ENCODE results near the gene GP1BA. TPM values are rescaled to one million over a fixed set of nuclear protein-coding genes. Genes with fewer than 3 reads are reported as not detected.

Gene GP1BA
- total RNA-seq, 4 donors from 2014 or later, result not detected

- Histone ChIP-seq H3K27me3 (no peaks in the 10 kb centered on the region), H3K36me3 (peaks cover 0 to 20% of the 10 kb centered on the region in 2 donors), H3K27ac (peak overlapping the region; percentile 88 to 95 (median 94)), H3K9me3 (no peaks in the 10 kb centered on the region), H3K4me1 (peaks cover 27 to 33% of the 10 kb centered on the region in 2 donors), H3K4me3 (no peak overlapping the region)
- DNase-seq (no peak), ATAC-seq (no peak)
- TF ChIP-seq, protein P1, sequence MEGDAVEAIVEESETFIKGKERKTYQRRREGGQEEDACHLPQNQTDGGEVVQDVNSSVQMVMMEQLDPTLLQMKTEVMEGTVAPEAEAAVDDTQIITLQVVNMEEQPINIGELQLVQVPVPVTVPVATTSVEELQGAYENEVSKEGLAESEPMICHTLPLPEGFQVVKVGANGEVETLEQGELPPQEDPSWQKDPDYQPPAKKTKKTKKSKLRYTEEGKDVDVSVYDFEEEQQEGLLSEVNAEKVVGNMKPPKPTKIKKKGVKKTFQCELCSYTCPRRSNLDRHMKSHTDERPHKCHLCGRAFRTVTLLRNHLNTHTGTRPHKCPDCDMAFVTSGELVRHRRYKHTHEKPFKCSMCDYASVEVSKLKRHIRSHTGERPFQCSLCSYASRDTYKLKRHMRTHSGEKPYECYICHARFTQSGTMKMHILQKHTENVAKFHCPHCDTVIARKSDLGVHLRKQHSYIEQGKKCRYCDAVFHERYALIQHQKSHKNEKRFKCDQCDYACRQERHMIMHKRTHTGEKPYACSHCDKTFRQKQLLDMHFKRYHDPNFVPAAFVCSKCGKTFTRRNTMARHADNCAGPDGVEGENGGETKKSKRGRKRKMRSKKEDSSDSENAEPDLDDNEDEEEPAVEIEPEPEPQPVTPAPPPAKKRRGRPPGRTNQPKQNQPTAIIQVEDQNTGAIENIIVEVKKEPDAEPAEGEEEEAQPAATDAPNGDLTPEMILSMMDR (IDR thresholded peaks at IDR 0.05 in 4 of 5, conservative IDR thresholded peaks at IDR 0.05 in 1 of 5), result no peak
- TF ChIP-seq POLR2A (IDR thresholded peaks at IDR 0.05), result no peak
- intact Hi-C loops (cut with DNase I; ENCODE audit: low total_unique reads), result no loop called here
- in situ Hi-C loops (cut with MboI; ENCODE audit: low sequenced_read_pairs in 4 of 4), result no loop called here
Measured at GRCh38 chr17:4965311-4965986, 33.4 kb downstream of the GP1BA start.

DNA sequence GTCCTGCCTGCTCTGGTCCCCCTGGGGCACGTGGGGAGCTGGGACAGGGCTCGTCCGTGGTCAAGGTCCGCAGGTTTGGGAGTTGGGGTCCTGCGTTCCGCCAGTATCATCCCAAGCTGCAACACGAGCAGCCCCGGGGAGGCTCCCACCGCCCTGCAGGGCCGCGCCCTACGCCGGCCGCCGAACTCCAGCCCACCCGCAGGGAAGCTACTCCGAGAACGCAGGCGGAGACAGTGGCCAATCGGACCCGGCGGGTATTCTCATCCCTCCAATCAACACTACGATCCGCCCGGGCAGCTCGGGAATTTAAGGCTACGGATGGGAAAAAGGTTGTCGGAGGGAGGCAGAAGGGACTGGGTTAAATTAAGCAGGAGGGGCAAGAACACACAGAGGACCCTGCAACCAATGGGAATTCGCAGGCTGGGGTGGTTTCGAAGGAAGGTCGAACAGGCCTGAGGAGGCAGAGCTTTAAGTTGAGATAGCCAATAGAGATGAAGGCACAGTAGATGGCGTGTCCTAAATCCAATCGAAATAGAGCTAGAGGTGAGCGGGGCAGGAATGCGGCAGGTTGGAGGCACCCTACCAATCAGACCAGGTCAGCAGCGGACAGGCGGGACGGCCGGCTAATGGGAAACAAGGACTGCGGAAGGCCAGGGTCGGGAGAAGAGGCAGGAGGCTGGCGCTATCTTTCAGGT is 34.9 kb downstream of the GP1BA start:
- in situ Hi-C loops (cut with MboI; ENCODE audit: low sequenced_read_pairs in 4 of 4), result no loop called here
- no peaks in the 10 kb centered on the region for H3K27me3 ChIP-seq
- intact Hi-C loops (cut with DNase I; ENCODE audit: low total_unique reads), result loop anchor here (1.0 to 2.0 kb wide), 3 partner anchors 18 to 26 kb away; partner anchors contain the start of genes CAMTA2, RNF167 and SLC25A11
- peak overlapping the region; percentile 70 to 87 (median 75) for H3K4me3 ChIP-seq
- peak overlapping the region; percentile 88 to 95 (median 94) for H3K27ac ChIP-seq
- peak; percentile 100 for DNase-seq
- peak; percentile 47 to 68 for TF ChIP-seq POLR2A (IDR thresholded peaks at IDR 0.05)
- TF ChIP-seq, protein P1 (IDR thresholded peaks at IDR 0.05 in 4 of 5, conservative IDR thresholded peaks at IDR 0.05 in 1 of 5), result peak in 1 of 5 experiments; percentile 3
- H3K36me3 ChIP-seq, result peaks cover 0 to 22% of the 10 kb centered on the region in 2 donors
- H3K9me3 ChIP-seq, result no peaks in the 10 kb centered on the region
- ATAC-seq, result peak; percentile 85 to 90
- H3K4me1 ChIP-seq, result peaks cover 27 to 34% of the 10 kb centered on the region in 2 donors

DNA sequence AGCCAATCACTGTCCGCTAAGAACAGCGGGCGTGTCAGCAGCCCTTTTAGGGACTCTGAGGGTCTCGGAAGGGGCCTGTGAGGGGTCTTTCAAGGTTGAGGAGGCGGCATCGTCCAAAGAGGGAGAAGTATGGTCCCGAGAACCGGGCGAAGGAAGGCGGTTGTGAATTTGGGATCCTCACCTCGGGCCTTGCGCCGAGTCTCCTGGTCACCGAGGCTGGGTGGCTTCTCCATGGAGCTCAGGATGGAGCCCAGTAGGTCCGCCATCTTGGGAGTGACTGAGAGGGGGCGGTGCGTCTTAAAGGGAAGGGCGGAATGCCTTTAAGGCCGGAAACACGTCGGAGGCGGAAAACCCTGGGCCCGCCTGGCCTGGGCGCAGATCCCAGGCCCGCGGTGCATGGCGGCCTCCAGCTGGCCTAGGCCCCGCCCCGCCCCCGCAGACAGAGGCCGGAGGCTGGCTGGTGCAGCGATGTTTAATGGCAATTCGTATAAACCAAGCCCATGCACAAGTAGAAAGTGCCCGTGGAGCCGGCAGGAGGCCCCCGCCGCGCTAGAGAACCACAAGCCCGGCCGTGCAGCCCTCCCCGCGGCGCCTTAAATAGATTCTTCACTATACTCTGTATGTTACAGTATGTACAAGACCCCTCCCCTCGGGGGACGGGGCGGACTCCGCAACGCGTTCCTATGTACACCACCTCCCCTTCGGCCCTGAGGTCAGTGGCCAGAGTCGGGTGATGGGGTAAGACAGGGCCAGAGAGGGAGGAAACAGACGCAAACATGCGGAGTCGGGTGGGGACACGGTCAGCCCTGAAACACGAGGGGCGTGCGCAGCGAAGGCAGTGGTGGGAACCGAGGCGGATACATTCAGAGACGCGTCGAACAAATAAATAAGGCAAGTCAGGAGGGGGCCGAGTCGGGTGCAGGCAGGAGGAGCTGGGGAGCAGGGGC is 35.7 kb downstream of the GP1BA start, which contains the start of gene SPAG7:
Gene SPAG7 (minus strand): TSS at position 279 of the 947 bp plus-strand sequence. CDS start 13 bp downstream, at position 266.
- DNase-seq (peak; percentile 90 to 93), ATAC-seq (peak; percentile 74 to 78)
- Histone ChIP-seq H3K36me3 (peaks cover 0 to 30% of the 10 kb centered on the region in 2 donors), H3K4me1 (peaks cover 36 to 42% of the 10 kb centered on the region in 2 donors), H3K27me3 (no peaks in the 10 kb centered on the region), H3K4me3 (peak within 1 kb of the TSS; percentile 70 to 87 (median 75)), H3K9me3 (no peaks in the 10 kb centered on the region), H3K27ac (peak within 1 kb of the TSS; percentile 88 to 95 (median 94))
- TF ChIP-seq, protein P1 (IDR thresholded peaks at IDR 0.05 in 4 of 5, conservative IDR thresholded peaks at IDR 0.05 in 1 of 5), result no peak
- TF ChIP-seq POLR2A (IDR thresholded peaks at IDR 0.05), result peak; percentile 59 to 70
- intact Hi-C loops (cut with DNase I; ENCODE audit: low total_unique reads), result loop anchor here (1.0 to 2.0 kb wide), 3 partner anchors 19 to 27 kb away; partner anchors contain the start of genes CAMTA2, RNF167 and SLC25A11
- in situ Hi-C loops (cut with MboI; ENCODE audit: low sequenced_read_pairs in 4 of 4), result no loop called here

DNA sequence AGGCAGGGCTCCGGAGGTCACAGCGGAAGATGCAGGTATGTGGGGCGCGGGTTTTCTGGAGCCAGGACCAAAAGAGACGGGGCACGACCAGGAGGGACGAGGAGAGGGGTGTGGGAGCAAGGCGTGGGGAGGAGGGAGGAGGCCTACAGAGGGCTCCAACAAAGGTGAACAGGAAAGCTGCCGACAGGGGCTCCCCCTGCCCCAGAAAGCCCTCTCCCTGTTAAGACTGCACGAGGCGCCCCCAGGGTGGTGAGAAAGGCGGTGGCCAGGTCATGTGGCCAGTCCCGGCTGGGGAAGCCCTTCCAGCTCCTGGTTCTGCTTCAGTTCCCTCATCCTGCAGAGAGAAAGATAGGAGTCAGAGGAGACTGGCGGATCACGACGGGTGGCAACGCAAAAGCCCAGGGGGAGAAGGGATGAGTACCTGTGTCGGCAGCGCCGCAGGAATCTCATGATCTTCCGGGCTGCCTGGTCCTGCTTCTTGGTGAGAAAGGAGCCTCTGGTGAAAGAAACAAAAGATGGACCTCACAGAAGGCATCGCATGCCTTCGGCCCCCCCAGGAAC is 36.5 kb downstream of the GP1BA start:
- TF ChIP-seq POLR2A (IDR thresholded peaks at IDR 0.05), result no peak
- TF ChIP-seq, protein P1 (IDR thresholded peaks at IDR 0.05 in 4 of 5, conservative IDR thresholded peaks at IDR 0.05 in 1 of 5), result no peak
- Histone ChIP-seq H3K4me3 (peak overlapping the region; percentile 68 to 87 (median 75)), H3K36me3 (peaks cover 0 to 36% of the 10 kb centered on the region in 2 donors), H3K4me1 (peaks cover 43 to 50% of the 10 kb centered on the region in 2 donors), H3K27me3 (no peaks in the 10 kb centered on the region), H3K27ac (peak overlapping the region; percentile 88 to 94 (median 92)), H3K9me3 (no peaks in the 10 kb centered on the region)
- no peak for ATAC-seq
- in situ Hi-C loops (cut with MboI; ENCODE audit: low sequenced_read_pairs in 4 of 4), result no loop called here
- intact Hi-C loops (cut with DNase I; ENCODE audit: low total_unique reads), result no loop called here
- peak in 1 of 2 donors; percentile 34 for DNase-seq
